Measurements from ENCODE around the gene MAOB.
"Not testable (repeated sequence)": the region's sequence is repeated elsewhere in the genome, so short reads cannot be mapped to it uniquely, and the experiment has no call there.

The MAOB gene

GRCh38 chrX:43882294-43882681 is at the start of gene MAOB:
MAOB (minus strand) TSS chrX:43882450; CDS start chrX:43882299, 151 bp downstream.
- DNase-seq (ENCODE audit: low read depth) = no peak

GRCh38 chrX:43922032-43922431 is 39.8 kb upstream of the MAOB start:
- not testable (repeated sequence) for DNase-seq (ENCODE audit: low read depth)

- not testable (repeated sequence) for DNase-seq (ENCODE audit: low read depth)
Measured at GRCh38 chrX:43910772-43911171, 28.5 kb upstream of the MAOB start.

GRCh38 chrX:43910012-43910411 is 27.8 kb upstream of the MAOB start:
- no peak for DNase-seq (ENCODE audit: low read depth)

- no peak for DNase-seq (ENCODE audit: low read depth)
Measured at GRCh38 chrX:43909141-43909540, 26.9 kb upstream of the MAOB start.

- no peak for DNase-seq (ENCODE audit: low read depth)
Measured at GRCh38 chrX:43899878-43900815, 17.9 kb upstream of the MAOB start.

GRCh38 chrX:43898406-43899035 is 16.3 kb upstream of the MAOB start:
- no peak for DNase-seq (ENCODE audit: low read depth)

GRCh38 chrX:43897290-43897689 is 15.0 kb upstream of the MAOB start:
- no peak for DNase-seq (ENCODE audit: low read depth)

GRCh38 chrX:43892336-43892870 is 10.2 kb upstream of the MAOB start:
- no peak for DNase-seq (ENCODE audit: low read depth)

- no peak for DNase-seq (ENCODE audit: low read depth)
Measured at GRCh38 chrX:43885617-43886016, 3.4 kb upstream of the MAOB start.

GRCh38 chrX:43881410-43882293 is 598 bp downstream of the MAOB start:
- no peak for DNase-seq (ENCODE audit: low read depth)

GRCh38 chrX:43880425-43880824 is 1.8 kb downstream of the MAOB start:
- DNase-seq (ENCODE audit: low read depth) = no peak

- DNase-seq (ENCODE audit: low read depth) = no peak
Measured at GRCh38 chrX:43878906-43879526, 3.2 kb downstream of the MAOB start.

- DNase-seq (ENCODE audit: low read depth) = no peak
Measured at GRCh38 chrX:43876680-43877079, 5.6 kb downstream of the MAOB start.

GRCh38 chrX:43870758-43871419 is 11.4 kb downstream of the MAOB start:
- no peak for DNase-seq (ENCODE audit: low read depth)

GRCh38 chrX:43870011-43870410 is 12.2 kb downstream of the MAOB start:
- no peak for DNase-seq (ENCODE audit: low read depth)

- no peak for DNase-seq (ENCODE audit: low read depth)
Measured at GRCh38 chrX:43868791-43869190, 13.5 kb downstream of the MAOB start.

GRCh38 chrX:43866423-43866822 is 15.8 kb downstream of the MAOB start:
- no peak for DNase-seq (ENCODE audit: low read depth)

GRCh38 chrX:43865791-43866190 is 16.5 kb downstream of the MAOB start:
- no peak for DNase-seq (ENCODE audit: low read depth)

- no peak for DNase-seq (ENCODE audit: low read depth)
Measured at GRCh38 chrX:43862434-43862833, 19.8 kb downstream of the MAOB start.

- no peak for DNase-seq (ENCODE audit: low read depth)
Measured at GRCh38 chrX:43861750-43862149, 20.5 kb downstream of the MAOB start.
